Natural killer cell (primary cell): Measurements from ENCODE around the gene MET. TPM values are rescaled to one million over a fixed set of nuclear protein-coding genes. Genes with fewer than 3 reads are reported as not detected.

Experiments used
- total RNA-seq, 4 donors: library from RNA; stranded (reverse); fragments of 120-200 nt in 1 of 4; gene quantifications; one replicate each; pipeline versions ENCODE4 v1.2.3 to v1.2.4, GENCODE V29; 2013 to 2022

Gene MET
- total RNA-seq, 3 donors from 2014 or later (not counting 1 experiment from before 2014, with no cell fraction given) = 0.16 TPM; not detected in 2

Other genes with a start within 250 kb of the MET start
- gene CAV2, start 172.5 kb upstream of the MET start, total RNA-seq = 1 to 10 TPM in 1 of 3 donors, not detected in 2; 1.9 TPM
- not detected for gene CAV1, start 147.2 kb upstream of the MET start, total RNA-seq
- 100 to 1,000 TPM in 2 of 3 donors, 10 to 100 TPM in 1; 97.0 to 135 (median 131) TPM for gene CAPZA2, start 190.4 kb downstream of the MET start, total RNA-seq